Measurements from ENCODE around the gene NIPAL4.

NIPAL4 gene

DNA sequence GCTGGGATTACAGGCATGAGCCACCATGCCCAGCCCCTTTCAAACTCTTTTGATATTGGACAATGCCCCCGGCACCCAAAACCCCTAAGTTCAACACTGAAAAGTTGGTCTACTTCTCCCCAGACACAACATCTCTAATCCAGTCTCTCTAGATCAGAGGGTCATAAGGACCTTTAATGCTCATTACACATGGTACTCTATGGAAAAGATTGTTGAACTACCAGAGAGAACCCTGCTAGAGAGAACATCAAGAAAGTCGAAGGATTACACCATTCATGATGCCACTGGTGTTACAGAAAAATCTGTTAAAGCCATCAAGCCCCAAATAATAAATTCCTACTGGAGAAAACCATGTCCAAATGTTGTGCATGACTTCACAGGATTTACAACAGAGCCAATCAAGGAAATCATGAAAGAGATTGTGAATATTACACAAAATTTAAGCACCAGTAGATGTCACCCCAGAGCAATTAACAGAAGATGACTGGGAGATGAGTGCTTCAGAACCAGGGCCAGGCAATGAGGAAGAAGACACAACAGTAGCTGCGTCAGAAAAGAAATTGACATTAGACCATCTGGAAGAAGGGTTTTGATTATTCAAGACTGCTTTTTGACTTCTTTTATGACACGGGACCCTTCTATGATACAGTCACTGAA is 28.3 kb upstream of the NIPAL4 start:
- Histone ChIP-seq H4K20me1 (ENCODE audit: insufficient read depth, low read length) (no peaks in the 10 kb centered on the region), H3K9ac (ENCODE audit: low read depth, low read length) (no peak overlapping the region), H3K4me2 (ENCODE audit: insufficient read depth, low read length) (no peak overlapping the region), H3K36me3 (ENCODE audit: insufficient read depth, low read length) (no peaks in the 10 kb centered on the region), H3K4me3 (ENCODE audit: low read depth in 1 of 2, low read length in 2 of 2) (no peak overlapping the region), H3K27me3 (ENCODE audit: insufficient read depth, low read length, poor library complexity) (no peaks in the 10 kb centered on the region), H3K27ac (ENCODE audit: low read length) (no peak overlapping the region), H2AFZ (ENCODE audit: low read depth, low read length) (no peak overlapping the region), H3K79me2 (ENCODE audit: insufficient read depth, low read length) (no peaks in the 10 kb centered on the region), H3K9me3 (ENCODE audit: insufficient read depth, low read length, severe bottlenecking) (no peaks in the 10 kb centered on the region), H3K4me1 (ENCODE audit: insufficient read depth, low read length) (no peaks in the 10 kb centered on the region)
- DNase-seq (peak; percentile 35), ATAC-seq (ENCODE audit: insufficient read depth, low read depth) (peak; percentile 98)
- TF ChIP-seq, protein P1, sequence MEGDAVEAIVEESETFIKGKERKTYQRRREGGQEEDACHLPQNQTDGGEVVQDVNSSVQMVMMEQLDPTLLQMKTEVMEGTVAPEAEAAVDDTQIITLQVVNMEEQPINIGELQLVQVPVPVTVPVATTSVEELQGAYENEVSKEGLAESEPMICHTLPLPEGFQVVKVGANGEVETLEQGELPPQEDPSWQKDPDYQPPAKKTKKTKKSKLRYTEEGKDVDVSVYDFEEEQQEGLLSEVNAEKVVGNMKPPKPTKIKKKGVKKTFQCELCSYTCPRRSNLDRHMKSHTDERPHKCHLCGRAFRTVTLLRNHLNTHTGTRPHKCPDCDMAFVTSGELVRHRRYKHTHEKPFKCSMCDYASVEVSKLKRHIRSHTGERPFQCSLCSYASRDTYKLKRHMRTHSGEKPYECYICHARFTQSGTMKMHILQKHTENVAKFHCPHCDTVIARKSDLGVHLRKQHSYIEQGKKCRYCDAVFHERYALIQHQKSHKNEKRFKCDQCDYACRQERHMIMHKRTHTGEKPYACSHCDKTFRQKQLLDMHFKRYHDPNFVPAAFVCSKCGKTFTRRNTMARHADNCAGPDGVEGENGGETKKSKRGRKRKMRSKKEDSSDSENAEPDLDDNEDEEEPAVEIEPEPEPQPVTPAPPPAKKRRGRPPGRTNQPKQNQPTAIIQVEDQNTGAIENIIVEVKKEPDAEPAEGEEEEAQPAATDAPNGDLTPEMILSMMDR (IDR thresholded peaks at IDR 0.05; ENCODE audit: borderline replicate concordance, extremely low read depth, low read length, poor library complexity, severe bottlenecking), result peak; percentile 71
- TF ChIP-seq EZH2 (IDR thresholded peaks at IDR 0.05; ENCODE audit: borderline replicate concordance, low read depth, low read length, severe bottlenecking), result no peak

GRCh38 chr5:157434096-157434495 is 25.9 kb upstream of the NIPAL4 start:
- no peak overlapping the region for H3K27ac ChIP-seq (ENCODE audit: low read length)
- no peak overlapping the region for H3K4me2 ChIP-seq (ENCODE audit: insufficient read depth, low read length)
- TF ChIP-seq, protein P1 (IDR thresholded peaks at IDR 0.05; ENCODE audit: borderline replicate concordance, extremely low read depth, low read length, poor library complexity, severe bottlenecking), result no peak
- no peak for TF ChIP-seq EZH2 (IDR thresholded peaks at IDR 0.05; ENCODE audit: borderline replicate concordance, low read depth, low read length, severe bottlenecking)
- ATAC-seq (ENCODE audit: insufficient read depth, low read depth) (no peak), DNase-seq (no peak)
- H3K9me3 ChIP-seq (ENCODE audit: insufficient read depth, low read length, severe bottlenecking), result no peaks in the 10 kb centered on the region
- no peak overlapping the region for H3K4me3 ChIP-seq (ENCODE audit: low read depth in 1 of 2, low read length in 2 of 2)
- no peaks in the 10 kb centered on the region for H3K79me2 ChIP-seq (ENCODE audit: insufficient read depth, low read length)
- H2AFZ ChIP-seq (ENCODE audit: low read depth, low read length), result no peak overlapping the region
- no peak overlapping the region for H3K9ac ChIP-seq (ENCODE audit: low read depth, low read length)
- no peaks in the 10 kb centered on the region for H4K20me1 ChIP-seq (ENCODE audit: insufficient read depth, low read length)
- H3K4me1 ChIP-seq (ENCODE audit: insufficient read depth, low read length), result no peaks in the 10 kb centered on the region
- no peaks in the 10 kb centered on the region for H3K27me3 ChIP-seq (ENCODE audit: insufficient read depth, low read length, poor library complexity)
- H3K36me3 ChIP-seq (ENCODE audit: insufficient read depth, low read length), result no peaks in the 10 kb centered on the region

GRCh38 chr5:157443041-157443549 is 16.9 kb upstream of the NIPAL4 start:
- no peaks in the 10 kb centered on the region for H4K20me1 ChIP-seq (ENCODE audit: insufficient read depth, low read length)
- no peak overlapping the region for H3K4me3 ChIP-seq (ENCODE audit: low read depth in 1 of 2, low read length in 2 of 2)
- H2AFZ ChIP-seq (ENCODE audit: low read depth, low read length), result no peak overlapping the region
- H3K9me3 ChIP-seq (ENCODE audit: insufficient read depth, low read length, severe bottlenecking), result no peaks in the 10 kb centered on the region
- H3K9ac ChIP-seq (ENCODE audit: low read depth, low read length), result no peak overlapping the region
- H3K79me2 ChIP-seq (ENCODE audit: insufficient read depth, low read length), result no peaks in the 10 kb centered on the region
- no peak for ATAC-seq (ENCODE audit: insufficient read depth, low read depth)
- no peak for DNase-seq
- H3K27ac ChIP-seq (ENCODE audit: low read length), result no peak overlapping the region
- no peaks in the 10 kb centered on the region for H3K36me3 ChIP-seq (ENCODE audit: insufficient read depth, low read length)
- H3K4me1 ChIP-seq (ENCODE audit: insufficient read depth, low read length), result no peaks in the 10 kb centered on the region
- no peaks in the 10 kb centered on the region for H3K27me3 ChIP-seq (ENCODE audit: insufficient read depth, low read length, poor library complexity)
- no peak overlapping the region for H3K4me2 ChIP-seq (ENCODE audit: insufficient read depth, low read length)
- TF ChIP-seq, protein P1 (IDR thresholded peaks at IDR 0.05; ENCODE audit: borderline replicate concordance, extremely low read depth, low read length, poor library complexity, severe bottlenecking), result no peak
- TF ChIP-seq EZH2 (IDR thresholded peaks at IDR 0.05; ENCODE audit: borderline replicate concordance, low read depth, low read length, severe bottlenecking), result no peak

All from DND-41 (cell line).